K562 (cell line): ENCODE data around the gene GALNS. TPM values are rescaled to one million over a fixed set of nuclear protein-coding genes. Genes with fewer than 3 reads are reported as not detected.

Experiments used
- CHCHD3 ChIP-seq: fragments of 250-450 bp; sonication (Bioruptor Pico); IDR thresholded peaks from 2 replicates; pipeline ENCODE4 v2.1.2; 2022; ENCODE audit warnings: mild to moderate bottlenecking
- HEY1 ChIP-seq: fragments of 250-450 bp; sonication (Bioruptor Pico); IDR thresholded peaks from 2 replicates; pipeline ENCODE4 v1.5.0; 2020; ENCODE audit warnings: mild to moderate bottlenecking, moderate library complexity, borderline replicate concordance
- KLF1 ChIP-seq: fragments of 450-650 bp; IDR thresholded peaks from 2 replicates; pipeline ENCODE4 v1.6.1; 2016; ENCODE audit warnings: missing genetic modification characterization, missing compliant biosample characterization
- NUFIP1 ChIP-seq: fragments of 450-650 bp; IDR thresholded peaks from 2 replicates; pipeline ENCODE4 v1.6.1; 2018; ENCODE audit not compliant: partially characterized antibody
- PHB ChIP-seq: fragments of 250-450 bp; sonication (Bioruptor Pico); IDR thresholded peaks from 2 replicates; pipeline ENCODE4 v1.5.0; 2021
- RBBP5 ChIP-seq: fragments of 200-600 bp; sonication (generic); IDR thresholded peaks from 2 replicates; pipeline ENCODE4 v1.6.1; 2012; ENCODE audit warnings: borderline replicate concordance, mild to moderate bottlenecking, low read length, control low read depth, inconsistent platforms; ENCODE audit not compliant: insufficient read depth, poor library complexity, severe bottlenecking
- SRSF9 ChIP-seq: fragments of 200-400 bp; formaldehyde crosslinking; IDR thresholded peaks from 2 replicates; pipeline ENCODE4 v1.6.1; 2017; ENCODE audit warnings: low read depth, low read length, borderline replicate concordance
- ZBTB17 ChIP-seq: fragments of 450-650 bp; formaldehyde crosslinking; IDR thresholded peaks from 2 replicates; pipeline ENCODE4 v1.4.0; 2020; ENCODE audit warnings: mild to moderate bottlenecking
- ZC3H11A ChIP-seq: IDR thresholded peaks from 2 replicates; pipeline ENCODE4 v1.6.1; 2012; ENCODE audit warnings: low read depth, low read length, improper control_type of control experiment
- ZNF347 ChIP-seq: fragments of 450-650 bp; formaldehyde crosslinking; IDR thresholded peaks from 2 replicates; pipeline ENCODE4 v1.4.0; 2020; ENCODE audit warnings: low read depth, mild to moderate bottlenecking, moderate library complexity
- ZNF41 ChIP-seq: fragments of 250-450 bp; sonication (Bioruptor Pico); conservative IDR thresholded peaks from 2 replicates; pipeline ENCODE4 v1.4.0; 2020; ENCODE audit warnings: mild to moderate bottlenecking
- polyA plus RNA-seq, 8 experiments: library from polyadenylated mRNA; depleted of rRNA in 4 of 8; stranded (reverse) in 5 of 8; unstranded in 3 of 8; fragments of >200 nt; fragmentation: Nextera tagmentation in 2 of 8; fragmentation: Illumina TruSeq in 1 of 8; extraction: Ambion mirVana in 2 of 8; extraction: Trizol in 1 of 8; gene quantifications; 2 replicates each; pipeline versions ENCODE4 v1.2.1 to v1.2.3, GENCODE V29; 2011 to 2014; ENCODE audit warnings: inconsistent platforms in 1 of 8, missing spikeins in 1 of 8
- total RNA-seq, 7 experiments: library from RNA; depleted of rRNA in 6 of 7; stranded (reverse); fragments of >200 nt in 6 of 7; fragmentation: Illumina TruSeq in 2 of 7; extraction: Trizol in 2 of 7; gene quantifications; 2 replicates each; pipeline versions ENCODE4 v1.2.1 to v1.2.3, GENCODE V29; 2011 to 2021; ENCODE audit warnings: low replicate concordance in 1 of 7
- TF ChIP-seq, protein P1 (sequence below): fragments of 450-650 bp; IDR thresholded peaks from 2 replicates; pipeline ENCODE4 v1.6.1; 2016; ENCODE audit warnings: low read depth
- TF ChIP-seq, protein P2 (sequence below), 2 experiments: fragments of 450-650 bp; IDR thresholded peaks; 2 replicates each; pipeline ENCODE4 v1.6.1; 2016
- TF ChIP-seq, protein P3 (sequence below): sonication (generic); formaldehyde crosslinking; IDR thresholded peaks from 2 replicates; pipeline ENCODE4 v1.8.1; 2023; ENCODE audit warnings: mild to moderate bottlenecking, missing genetic modification reagents, moderate library complexity
- TF ChIP-seq, protein P4 (sequence below): sonication (generic); formaldehyde crosslinking; IDR thresholded peaks from 2 replicates; pipeline ENCODE4 v1.8.0; 2022; ENCODE audit warnings: mild to moderate bottlenecking, missing genetic modification reagents, borderline replicate concordance

Gene GALNS
- total and polyA plus RNA-seq, 9 of the 15 experiments (the other 6 are each of a cell fraction or from before 2014, with no cell fraction given), result 0.38 to 13.2 (median 4.3) TPM

DNA sequence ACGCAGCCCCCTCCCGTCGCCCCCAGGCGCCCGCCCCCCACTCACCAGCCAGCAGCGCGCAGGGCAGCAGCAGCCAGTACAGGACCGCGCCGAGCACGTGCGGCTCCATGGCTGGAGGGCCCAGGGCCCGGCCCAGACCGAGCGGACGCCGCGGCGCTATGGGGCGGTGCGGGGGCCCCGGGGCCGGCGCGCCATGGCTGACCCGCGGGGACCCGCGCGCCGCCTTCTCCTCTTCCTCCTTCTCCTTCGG, 72.0 kb downstream of the GALNS start (continued):
- no peak for TF ChIP-seq ZNF41 (CRISPR knock-in tag)
- TF ChIP-seq RBBP5, result peak; percentile 16
- TF ChIP-seq ZNF347, result no peak
- no peak for TF ChIP-seq CHCHD3 (CRISPR knock-in tag)
- TF ChIP-seq, protein P1, sequence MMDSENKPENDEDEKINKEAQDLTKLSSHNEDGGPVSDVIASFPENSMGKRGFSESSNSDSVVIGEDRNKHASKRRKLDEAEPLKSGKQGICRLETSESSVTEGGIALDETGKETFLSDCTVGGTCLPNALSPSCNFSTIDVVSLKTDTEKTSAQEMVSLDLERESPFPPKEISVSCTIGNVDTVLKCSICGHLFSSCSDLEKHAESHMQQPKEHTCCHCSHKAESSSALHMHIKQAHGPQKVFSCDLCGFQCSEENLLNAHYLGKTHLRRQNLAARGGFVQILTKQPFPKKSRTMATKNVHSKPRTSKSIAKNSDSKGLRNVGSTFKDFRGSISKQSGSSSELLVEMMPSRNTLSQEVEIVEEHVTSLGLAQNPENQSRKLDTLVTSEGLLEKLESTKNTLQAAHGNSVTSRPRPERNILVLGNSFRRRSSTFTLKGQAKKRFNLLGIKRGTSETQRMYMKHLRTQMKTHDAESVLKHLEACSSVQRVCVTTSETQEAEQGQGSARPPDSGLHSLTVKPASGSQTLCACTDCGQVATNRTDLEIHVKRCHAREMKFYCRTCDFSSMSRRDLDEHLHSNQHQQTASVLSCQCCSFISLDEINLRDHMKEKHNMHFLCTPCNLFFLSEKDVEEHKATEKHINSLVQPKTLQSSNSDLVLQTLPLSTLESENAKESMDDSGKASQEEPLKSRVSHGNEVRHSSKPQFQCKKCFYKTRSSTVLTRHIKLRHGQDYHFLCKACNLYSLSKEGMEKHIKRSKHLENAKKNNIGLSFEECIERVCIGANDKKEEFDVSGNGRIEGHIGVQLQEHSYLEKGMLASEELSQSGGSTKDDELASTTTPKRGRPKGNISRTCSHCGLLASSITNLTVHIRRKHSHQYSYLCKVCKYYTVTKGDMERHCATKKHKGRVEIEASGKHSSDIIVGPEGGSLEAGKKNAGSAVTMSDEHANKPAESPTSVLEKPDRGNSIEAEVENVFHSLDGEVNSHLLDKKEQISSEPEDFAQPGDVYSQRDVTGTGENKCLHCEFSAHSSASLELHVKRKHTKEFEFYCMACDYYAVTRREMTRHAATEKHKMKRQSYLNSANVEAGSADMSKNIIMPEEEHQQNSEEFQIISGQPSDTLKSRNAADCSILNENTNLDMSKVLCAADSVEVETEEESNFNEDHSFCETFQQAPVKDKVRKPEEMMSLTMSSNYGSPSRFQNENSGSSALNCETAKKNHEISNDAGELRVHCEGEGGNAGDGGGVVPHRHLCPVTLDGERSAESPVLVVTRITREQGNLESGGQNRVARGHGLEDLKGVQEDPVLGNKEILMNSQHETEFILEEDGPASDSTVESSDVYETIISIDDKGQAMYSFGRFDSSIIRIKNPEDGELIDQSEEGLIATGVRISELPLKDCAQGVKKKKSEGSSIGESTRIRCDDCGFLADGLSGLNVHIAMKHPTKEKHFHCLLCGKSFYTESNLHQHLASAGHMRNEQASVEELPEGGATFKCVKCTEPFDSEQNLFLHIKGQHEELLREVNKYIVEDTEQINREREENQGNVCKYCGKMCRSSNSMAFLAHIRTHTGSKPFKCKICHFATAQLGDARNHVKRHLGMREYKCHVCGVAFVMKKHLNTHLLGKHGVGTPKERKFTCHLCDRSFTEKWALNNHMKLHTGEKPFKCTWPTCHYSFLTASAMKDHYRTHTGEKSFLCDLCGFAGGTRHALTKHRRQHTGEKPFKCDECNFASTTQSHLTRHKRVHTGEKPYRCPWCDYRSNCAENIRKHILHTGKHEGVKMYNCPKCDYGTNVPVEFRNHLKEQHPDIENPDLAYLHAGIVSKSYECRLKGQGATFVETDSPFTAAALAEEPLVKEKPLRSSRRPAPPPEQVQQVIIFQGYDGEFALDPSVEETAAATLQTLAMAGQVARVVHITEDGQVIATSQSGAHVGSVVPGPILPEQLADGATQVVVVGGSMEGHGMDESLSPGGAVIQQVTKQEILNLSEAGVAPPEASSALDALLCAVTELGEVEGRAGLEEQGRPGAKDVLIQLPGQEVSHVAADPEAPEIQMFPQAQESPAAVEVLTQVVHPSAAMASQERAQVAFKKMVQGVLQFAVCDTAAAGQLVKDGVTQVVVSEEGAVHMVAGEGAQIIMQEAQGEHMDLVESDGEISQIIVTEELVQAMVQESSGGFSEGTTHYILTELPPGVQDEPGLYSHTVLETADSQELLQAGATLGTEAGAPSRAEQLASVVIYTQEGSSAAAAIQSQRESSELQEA, result no peak
- TF ChIP-seq KLF1, result no peak
- no peak for TF ChIP-seq ZC3H11A
- no peak for TF ChIP-seq NUFIP1
- no peak for TF ChIP-seq HEY1 (CRISPR knock-in tag)
- TF ChIP-seq, protein P2, sequence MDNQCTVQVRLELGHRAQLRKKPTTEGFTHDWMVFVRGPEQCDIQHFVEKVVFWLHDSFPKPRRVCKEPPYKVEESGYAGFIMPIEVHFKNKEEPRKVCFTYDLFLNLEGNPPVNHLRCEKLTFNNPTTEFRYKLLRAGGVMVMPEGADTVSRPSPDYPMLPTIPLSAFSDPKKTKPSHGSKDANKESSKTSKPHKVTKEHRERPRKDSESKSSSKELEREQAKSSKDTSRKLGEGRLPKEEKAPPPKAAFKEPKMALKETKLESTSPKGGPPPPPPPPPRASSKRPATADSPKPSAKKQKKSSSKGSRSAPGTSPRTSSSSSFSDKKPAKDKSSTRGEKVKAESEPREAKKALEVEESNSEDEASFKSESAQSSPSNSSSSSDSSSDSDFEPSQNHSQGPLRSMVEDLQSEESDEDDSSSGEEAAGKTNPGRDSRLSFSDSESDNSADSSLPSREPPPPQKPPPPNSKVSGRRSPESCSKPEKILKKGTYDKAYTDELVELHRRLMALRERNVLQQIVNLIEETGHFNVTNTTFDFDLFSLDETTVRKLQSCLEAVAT (IDR thresholded peaks at IDR 0.05), result no peak
- TF ChIP-seq, protein P3, sequence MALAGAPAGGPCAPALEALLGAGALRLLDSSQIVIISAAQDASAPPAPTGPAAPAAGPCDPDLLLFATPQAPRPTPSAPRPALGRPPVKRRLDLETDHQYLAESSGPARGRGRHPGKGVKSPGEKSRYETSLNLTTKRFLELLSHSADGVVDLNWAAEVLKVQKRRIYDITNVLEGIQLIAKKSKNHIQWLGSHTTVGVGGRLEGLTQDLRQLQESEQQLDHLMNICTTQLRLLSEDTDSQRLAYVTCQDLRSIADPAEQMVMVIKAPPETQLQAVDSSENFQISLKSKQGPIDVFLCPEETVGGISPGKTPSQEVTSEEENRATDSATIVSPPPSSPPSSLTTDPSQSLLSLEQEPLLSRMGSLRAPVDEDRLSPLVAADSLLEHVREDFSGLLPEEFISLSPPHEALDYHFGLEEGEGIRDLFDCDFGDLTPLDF (CRISPR knock-in tag), result no peak
- TF ChIP-seq, protein P4, sequence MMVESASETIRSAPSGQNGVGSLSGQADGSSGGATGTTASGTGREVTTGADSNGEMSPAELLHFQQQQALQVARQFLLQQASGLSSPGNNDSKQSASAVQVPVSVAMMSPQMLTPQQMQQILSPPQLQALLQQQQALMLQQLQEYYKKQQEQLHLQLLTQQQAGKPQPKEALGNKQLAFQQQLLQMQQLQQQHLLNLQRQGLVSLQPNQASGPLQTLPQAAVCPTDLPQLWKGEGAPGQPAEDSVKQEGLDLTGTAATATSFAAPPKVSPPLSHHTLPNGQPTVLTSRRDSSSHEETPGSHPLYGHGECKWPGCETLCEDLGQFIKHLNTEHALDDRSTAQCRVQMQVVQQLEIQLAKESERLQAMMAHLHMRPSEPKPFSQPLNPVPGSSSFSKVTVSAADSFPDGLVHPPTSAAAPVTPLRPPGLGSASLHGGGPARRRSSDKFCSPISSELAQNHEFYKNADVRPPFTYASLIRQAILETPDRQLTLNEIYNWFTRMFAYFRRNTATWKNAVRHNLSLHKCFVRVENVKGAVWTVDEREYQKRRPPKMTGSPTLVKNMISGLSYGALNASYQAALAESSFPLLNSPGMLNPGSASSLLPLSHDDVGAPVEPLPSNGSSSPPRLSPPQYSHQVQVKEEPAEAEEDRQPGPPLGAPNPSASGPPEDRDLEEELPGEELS (CRISPR knock-in tag), result no peak
- no peak for TF ChIP-seq SRSF9
- TF ChIP-seq PHB (CRISPR knock-in tag), result no peak
- 0 out of 2 replicates have a peak, but pooled peaks have one; percentile 16 for TF ChIP-seq ZBTB17
